ENCODE measurements around the gene APEH. TPM values are rescaled to one million over a fixed set of nuclear protein-coding genes. Genes with fewer than 3 reads are reported as not detected.

APEH gene
- total and polyA plus RNA-seq, 2 donors (not counting 1 experiment from before 2014, with no cell fraction given), result 52.6 to 137 TPM

DNA sequence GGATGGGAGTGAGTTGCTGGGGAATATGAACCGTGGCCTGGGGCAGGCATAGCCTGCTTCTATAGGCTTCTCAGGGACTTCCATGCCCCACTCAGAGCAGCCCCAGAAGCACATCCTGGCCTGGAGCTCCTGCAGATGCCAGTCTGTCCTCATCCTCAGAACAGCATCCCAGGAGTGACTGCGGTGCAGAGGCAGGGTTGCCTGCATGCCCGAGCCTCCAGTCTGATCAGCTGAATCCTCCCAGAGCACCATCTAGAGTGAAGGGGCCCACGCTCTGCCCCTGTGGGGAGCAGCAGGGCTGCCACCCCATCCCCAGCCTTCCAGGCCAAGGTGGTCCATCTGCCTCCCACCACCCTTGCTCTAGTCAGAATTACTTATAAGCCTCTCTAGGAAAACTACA lies 44.7 kb upstream of the APEH start:
- TF ChIP-seq CTCF (conservative IDR thresholded peaks at IDR 0.05 in 1 of 2, IDR thresholded peaks at IDR 0.05 in 1 of 2; ENCODE audit: low read depth in 1 of 2, low read length in 2 of 2) (no peak), EZH2 (IDR thresholded peaks at IDR 0.05; ENCODE audit: low read length, missing control alignments) (no peak)
- Histone ChIP-seq H2AFZ (ENCODE audit: low read length) (no peak overlapping the region), H3K4me2 (ENCODE audit: extremely low read depth, insufficient read depth, low read length) (no peak overlapping the region), H3K27me3 (ENCODE audit: control insufficient read depth, insufficient read depth, low read length) (peaks cover 21% of the 10 kb centered on the region), H3K36me3 (ENCODE audit: control insufficient read depth, insufficient read depth, low read length) (no peaks in the 10 kb centered on the region), H3K4me3 (replicated peaks in 1 of 4; ENCODE audit: control extremely low read depth in 1 of 4, insufficient read depth in 1 of 4, low read depth in 3 of 4, low read length in 4 of 4) (no peak overlapping the region), H3K9ac (ENCODE audit: insufficient read depth, low read length) (no peak overlapping the region), H3K27ac (ENCODE audit: insufficient read depth, low read length) (no peak overlapping the region), H3K4me1 (ENCODE audit: control insufficient read depth, extremely low read depth, insufficient read depth, low read length) (no peaks in the 10 kb centered on the region), H3K79me2 (ENCODE audit: control insufficient read depth, insufficient read depth, low read length) (no peaks in the 10 kb centered on the region), H4K20me1 (ENCODE audit: control insufficient read depth, extremely low read depth, insufficient read depth, low read length) (no peaks in the 10 kb centered on the region), H3K9me3 (ENCODE audit: control insufficient read depth, insufficient read depth, low read depth, low read length) (no peaks in the 10 kb centered on the region)
- no peak for DNase-seq (ENCODE audit: low read depth in 2 of 2)

DNA sequence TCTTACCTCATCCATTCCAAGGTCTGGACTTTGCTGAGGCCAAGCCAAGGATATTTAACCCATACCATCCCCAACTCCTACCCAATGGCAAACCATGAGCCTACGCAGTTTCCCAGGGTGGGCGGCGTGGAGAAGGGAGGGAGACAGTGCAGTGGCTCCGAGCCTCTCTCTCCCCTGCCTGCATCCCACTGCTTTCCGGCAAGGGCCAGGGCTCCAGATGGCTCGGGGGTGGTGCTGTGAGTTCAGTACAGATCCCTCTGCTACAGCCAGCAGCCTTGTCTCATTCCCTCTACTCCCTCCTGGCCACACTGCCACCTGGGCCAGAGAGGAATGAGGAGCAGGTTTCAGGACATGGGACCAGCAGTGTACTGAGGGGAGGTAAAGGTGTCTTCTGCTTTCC lies 44.3 kb upstream of the APEH start:
- DNase-seq (ENCODE audit: low read depth in 2 of 2), result no peak
- H3K79me2 ChIP-seq (ENCODE audit: control insufficient read depth, insufficient read depth, low read length), result no peaks in the 10 kb centered on the region
- no peaks in the 10 kb centered on the region for H3K9me3 ChIP-seq (ENCODE audit: control insufficient read depth, insufficient read depth, low read depth, low read length)
- no peaks in the 10 kb centered on the region for H4K20me1 ChIP-seq (ENCODE audit: control insufficient read depth, extremely low read depth, insufficient read depth, low read length)
- H3K4me1 ChIP-seq (ENCODE audit: control insufficient read depth, extremely low read depth, insufficient read depth, low read length), result no peaks in the 10 kb centered on the region
- H3K27ac ChIP-seq (ENCODE audit: insufficient read depth, low read length), result no peak overlapping the region
- H3K4me3 ChIP-seq (replicated peaks in 1 of 4; ENCODE audit: control extremely low read depth in 1 of 4, insufficient read depth in 1 of 4, low read depth in 3 of 4, low read length in 4 of 4), result no peak overlapping the region
- no peak overlapping the region for H2AFZ ChIP-seq (ENCODE audit: low read length)
- no peak overlapping the region for H3K9ac ChIP-seq (ENCODE audit: insufficient read depth, low read length)
- no peak for TF ChIP-seq EZH2 (IDR thresholded peaks at IDR 0.05; ENCODE audit: low read length, missing control alignments)
- TF ChIP-seq CTCF (conservative IDR thresholded peaks at IDR 0.05 in 1 of 2, IDR thresholded peaks at IDR 0.05 in 1 of 2; ENCODE audit: low read depth in 1 of 2, low read length in 2 of 2), result no peak
- peaks cover 21% of the 10 kb centered on the region for H3K27me3 ChIP-seq (ENCODE audit: control insufficient read depth, insufficient read depth, low read length)
- no peaks in the 10 kb centered on the region for H3K36me3 ChIP-seq (ENCODE audit: control insufficient read depth, insufficient read depth, low read length)
- no peak overlapping the region for H3K4me2 ChIP-seq (ENCODE audit: extremely low read depth, insufficient read depth, low read length)

GRCh38 chr3:49630784-49631183 lies 43.4 kb upstream of the APEH start:
- Histone ChIP-seq H3K79me2 (ENCODE audit: control insufficient read depth, insufficient read depth, low read length) (no peaks in the 10 kb centered on the region), H3K9ac (ENCODE audit: insufficient read depth, low read length) (no peak overlapping the region), H3K9me3 (ENCODE audit: control insufficient read depth, insufficient read depth, low read depth, low read length) (no peaks in the 10 kb centered on the region), H2AFZ (ENCODE audit: low read length) (no peak overlapping the region), H3K27ac (ENCODE audit: insufficient read depth, low read length) (no peak overlapping the region), H3K4me3 (replicated peaks in 1 of 4; ENCODE audit: control extremely low read depth in 1 of 4, insufficient read depth in 1 of 4, low read depth in 3 of 4, low read length in 4 of 4) (no peak overlapping the region), H3K4me1 (ENCODE audit: control insufficient read depth, extremely low read depth, insufficient read depth, low read length) (no peaks in the 10 kb centered on the region), H3K36me3 (ENCODE audit: control insufficient read depth, insufficient read depth, low read length) (no peaks in the 10 kb centered on the region), H3K4me2 (ENCODE audit: extremely low read depth, insufficient read depth, low read length) (no peak overlapping the region), H3K27me3 (ENCODE audit: control insufficient read depth, insufficient read depth, low read length) (peaks cover 21% of the 10 kb centered on the region), H4K20me1 (ENCODE audit: control insufficient read depth, extremely low read depth, insufficient read depth, low read length) (no peaks in the 10 kb centered on the region)
- TF ChIP-seq EZH2 (IDR thresholded peaks at IDR 0.05; ENCODE audit: low read length, missing control alignments), result no peak
- no peak for TF ChIP-seq CTCF (conservative IDR thresholded peaks at IDR 0.05 in 1 of 2, IDR thresholded peaks at IDR 0.05 in 1 of 2; ENCODE audit: low read depth in 1 of 2, low read length in 2 of 2)
- DNase-seq (ENCODE audit: low read depth in 2 of 2), result no peak

Data from fibroblast of lung (primary cell).